OCI-LY7 (cell line): ENCODE results near the gene PAX9. TPM values are rescaled to one million over a fixed set of nuclear protein-coding genes. Genes with fewer than 3 reads are reported as not detected.

ENCODE experiments used
- BruUV-seq: library from RNA; stranded (reverse); fragments of 400-500 nt; replicated peaks from 2 replicates; lab custom pipeline; 2021; lab: Mats Ljungman, UMichigan
- CTCF ChIA-PET: fragments of 300-600 bp; sonication (Branson Sonifier 250); formaldehyde crosslinking; loops from one replicate; lab custom pipeline; 2022; ENCODE audit warnings: antibody characterized with exemption; ENCODE audit not compliant: unreplicated experiment; lab: Charles Lee
- POLR2A ChIA-PET: fragments of 300-600 bp; sonication (Branson Sonifier 250); formaldehyde crosslinking; loops from one replicate; lab custom pipeline; 2022; ENCODE audit warnings: antibody characterized with exemption; lab: Charles Lee
- DNase-seq: peaks from one replicate; pipeline ENCODE4 v3.0.0-alpha.2; 2015; ENCODE audit warnings: low spot score
- H2AFZ ChIP-seq: fragments of 200-600 bp; sonication (generic), shearing (Covaris generic); 2 replicates; pipeline ENCODE4 v1.6.1; 2014; ENCODE audit warnings: mild to moderate bottlenecking, antibody characterized with exemption, low read length, moderate library complexity
- H3K27ac ChIP-seq: fragments of 200-600 bp; sonication (generic); 2 replicates; pipeline ENCODE4 v1.5.1; 2014; ENCODE audit warnings: mixed run types, low read depth, mild to moderate bottlenecking, moderate library complexity, low read length, inconsistent platforms; ENCODE audit not compliant: poor library complexity, severe bottlenecking
- H3K36me3 ChIP-seq: fragments of 200-600 bp; sonication (generic); 2 replicates; pipeline ENCODE4 v1.6.1; 2014; ENCODE audit warnings: mild to moderate bottlenecking, antibody characterized with exemption, low read length, moderate library complexity, mixed read lengths; ENCODE audit not compliant: insufficient read depth
- H3K4me1 ChIP-seq: fragments of 200-600 bp; sonication (generic); 2 replicates; pipeline ENCODE4 v1.5.1; 2014; ENCODE audit warnings: mild to moderate bottlenecking, low read length; ENCODE audit not compliant: insufficient read depth, poor library complexity, severe bottlenecking
- H3K4me2 ChIP-seq: fragments of 200-600 bp; sonication (generic); 2 replicates; pipeline ENCODE4 v1.6.1; 2014; ENCODE audit warnings: mild to moderate bottlenecking, low read length
- H3K4me3 ChIP-seq: fragments of 200-600 bp; sonication (generic); 2 replicates; pipeline ENCODE4 v1.5.1; 2014; ENCODE audit warnings: mild to moderate bottlenecking, low read depth, low read length; ENCODE audit not compliant: poor library complexity, severe bottlenecking
- H3K79me2 ChIP-seq: fragments of 200-600 bp; sonication (generic); 2 replicates; pipeline ENCODE4 v1.6.1; 2016; ENCODE audit warnings: low read depth, mild to moderate bottlenecking, low read length, moderate library complexity, mixed read lengths; ENCODE audit not compliant: insufficient read depth
- H3K9me2 ChIP-seq: fragments of 200-600 bp; sonication (generic); 2 replicates; pipeline ENCODE4 v1.6.1; 2016; ENCODE audit warnings: mild to moderate bottlenecking, low read length, mixed read lengths; ENCODE audit not compliant: insufficient read depth
- H3K9me3 ChIP-seq: fragments of 200-600 bp; sonication (generic); 2 replicates; pipeline ENCODE4 v1.6.1; 2014; ENCODE audit warnings: mild to moderate bottlenecking, mixed run types, low read length, mixed read lengths
- H4K20me1 ChIP-seq: fragments of 200-600 bp; sonication (generic); 2 replicates; pipeline ENCODE4 v1.6.1; 2014; ENCODE audit warnings: mild to moderate bottlenecking, antibody characterized with exemption, low read length, moderate library complexity, mixed read lengths; ENCODE audit not compliant: insufficient read depth
- EZH2phosphoT487 ChIP-seq: fragments of 200-600 bp; sonication (generic); IDR thresholded peaks from 2 replicates; pipeline ENCODE4 v1.6.1; 2018; ENCODE audit warnings: low read depth, borderline replicate concordance, mild to moderate bottlenecking, mixed run types, antibody characterized with exemption, low read length, moderate library complexity, mixed read lengths
- intact Hi-C: fragments of 100-400 bp; cut with micrococcal nuclease; formaldehyde crosslinking; loops from one replicate; pipeline ENCODE4 v1.10.0; 2022; ENCODE audit not compliant: unreplicated experiment
- total RNA-seq, 2 experiments: library from RNA; depleted of rRNA in 1 of 2; stranded (reverse); fragments of >200 nt in 1 of 2; shearing (Covaris generic) in 1 of 2; gene quantifications; 2 replicates each; pipeline ENCODE4 v1.2.3, GENCODE V29; 2014 to 2022
- TF ChIP-seq, protein P1 (sequence below): fragments of 200-600 bp; sonication (generic); conservative IDR thresholded peaks from 2 replicates; pipeline ENCODE4 v1.5.1; 2014; ENCODE audit warnings: mild to moderate bottlenecking, antibody characterized with exemption, low read length, moderate library complexity, mixed read lengths

The PAX9 gene
- total RNA-seq, 2 experiments from 2014 or later: 2.3 to 4.4 TPM

DNA sequence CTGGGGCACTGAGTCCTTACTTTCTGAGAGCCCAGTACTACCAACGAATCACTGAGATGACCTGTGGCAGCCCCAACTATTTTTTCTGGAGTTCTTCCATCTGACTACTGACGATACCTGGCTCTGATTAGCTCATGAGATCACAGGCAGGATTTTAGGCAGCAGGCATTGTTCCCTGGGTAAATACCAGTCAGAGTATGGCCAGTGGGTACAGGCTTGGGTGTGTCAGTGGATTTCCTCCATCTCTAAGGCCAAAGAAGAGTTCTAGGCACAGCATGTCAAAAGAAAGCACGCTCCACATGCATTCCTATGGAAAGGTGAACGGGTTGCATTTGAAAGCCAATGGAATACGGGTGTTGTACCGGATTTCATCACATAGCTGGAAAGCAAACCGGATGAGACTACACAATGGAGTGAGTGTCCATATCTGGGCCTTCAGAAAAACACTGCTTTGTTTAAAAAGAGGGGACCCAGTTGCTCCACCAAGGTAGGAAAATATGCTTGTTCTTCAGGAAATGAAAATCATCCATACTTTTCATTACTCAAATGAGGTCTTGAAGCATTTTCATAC lies 55.0 kb downstream of the PAX9 start:
- Histone ChIP-seq H2AFZ (no peak overlapping the region), H3K27ac (no peak overlapping the region), H4K20me1 (no peaks in the 10 kb centered on the region), H3K9me3 (no peaks in the 10 kb centered on the region), H3K4me1 (no peaks in the 10 kb centered on the region), H3K9me2 (no peaks in the 10 kb centered on the region), H3K4me2 (no peak overlapping the region), H3K4me3 (no peak overlapping the region), H3K79me2 (no peaks in the 10 kb centered on the region), H3K36me3 (no peaks in the 10 kb centered on the region)
- ChIA-PET CTCF (no interaction called here), POLR2A (interaction anchor here (0.6 kb wide), 1 partner anchor 11 kb away, joined by 3 read pairs; no protein-coding TSS in a partner anchor)
- DNase-seq: no peak
- no TSS peak for BruUV-seq
- TF ChIP-seq EZH2phosphoT487: no peak
- TF ChIP-seq, protein P1, sequence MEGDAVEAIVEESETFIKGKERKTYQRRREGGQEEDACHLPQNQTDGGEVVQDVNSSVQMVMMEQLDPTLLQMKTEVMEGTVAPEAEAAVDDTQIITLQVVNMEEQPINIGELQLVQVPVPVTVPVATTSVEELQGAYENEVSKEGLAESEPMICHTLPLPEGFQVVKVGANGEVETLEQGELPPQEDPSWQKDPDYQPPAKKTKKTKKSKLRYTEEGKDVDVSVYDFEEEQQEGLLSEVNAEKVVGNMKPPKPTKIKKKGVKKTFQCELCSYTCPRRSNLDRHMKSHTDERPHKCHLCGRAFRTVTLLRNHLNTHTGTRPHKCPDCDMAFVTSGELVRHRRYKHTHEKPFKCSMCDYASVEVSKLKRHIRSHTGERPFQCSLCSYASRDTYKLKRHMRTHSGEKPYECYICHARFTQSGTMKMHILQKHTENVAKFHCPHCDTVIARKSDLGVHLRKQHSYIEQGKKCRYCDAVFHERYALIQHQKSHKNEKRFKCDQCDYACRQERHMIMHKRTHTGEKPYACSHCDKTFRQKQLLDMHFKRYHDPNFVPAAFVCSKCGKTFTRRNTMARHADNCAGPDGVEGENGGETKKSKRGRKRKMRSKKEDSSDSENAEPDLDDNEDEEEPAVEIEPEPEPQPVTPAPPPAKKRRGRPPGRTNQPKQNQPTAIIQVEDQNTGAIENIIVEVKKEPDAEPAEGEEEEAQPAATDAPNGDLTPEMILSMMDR: no peak
- intact Hi-C loops: no loop called here

DNA sequence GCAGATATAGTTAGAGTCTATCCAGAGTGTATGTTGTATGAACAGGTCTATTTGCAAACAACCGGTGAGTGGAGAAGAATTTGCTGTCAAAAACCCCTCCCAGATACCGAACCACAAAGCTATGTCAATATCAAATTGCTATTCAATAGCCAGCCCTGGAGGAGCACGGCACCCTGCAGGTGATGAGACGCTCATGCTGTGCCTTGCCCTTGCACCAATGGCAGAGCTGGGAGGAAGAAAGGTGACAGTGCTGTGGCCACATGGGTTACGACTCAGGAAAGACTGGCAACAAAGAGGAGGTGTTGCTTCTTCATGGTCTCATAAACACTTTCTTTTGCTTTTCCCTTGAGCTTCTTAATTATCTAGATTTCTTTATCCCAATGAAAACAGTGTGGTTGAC lies 55.7 kb downstream of the PAX9 start:
- POLR2A ChIA-PET: interaction anchor here (0.6 to 1.1 kb wide), 4 partner anchors 12 to 1562 kb away, joined by 3 to 4 read pairs (median 4); no protein-coding TSS in a partner anchor
- BruUV-seq: no TSS peak

DNA sequence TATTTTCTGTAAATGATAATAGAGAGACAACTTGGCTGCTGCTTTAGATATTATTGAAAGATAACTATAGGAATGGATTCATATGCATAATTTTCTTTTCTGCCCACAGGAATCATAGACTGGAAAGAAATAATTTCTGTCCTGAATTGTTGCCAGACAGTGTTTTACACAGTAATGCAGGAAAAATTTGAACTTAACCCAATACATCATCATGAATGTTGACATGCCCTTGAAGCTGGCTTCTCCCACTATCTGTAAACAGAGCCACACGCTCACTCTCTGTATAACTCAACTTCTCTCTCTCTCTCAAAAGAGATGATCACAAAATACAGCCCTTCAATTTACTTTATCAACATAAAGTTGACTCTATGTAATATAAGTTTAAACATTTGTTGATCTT lies 56.6 kb downstream of the PAX9 start:
- no peak overlapping the region for H3K27ac ChIP-seq
- no peaks in the 10 kb centered on the region for H3K79me2 ChIP-seq
- no peaks in the 10 kb centered on the region for H3K9me2 ChIP-seq
- no peak overlapping the region for H2AFZ ChIP-seq
- CTCF ChIA-PET: no interaction called here
- BruUV-seq: no TSS peak
- no peaks in the 10 kb centered on the region for H3K36me3 ChIP-seq
- POLR2A ChIA-PET: interaction anchor here (0.5 to 1.1 kb wide), 4 partner anchors 11 to 33 kb away, joined by 3 to 4 read pairs (median 4); no protein-coding TSS in a partner anchor
- intact Hi-C loops: no loop called here
- DNase-seq: no peak
- H3K4me2 ChIP-seq: no peak overlapping the region
- TF ChIP-seq, protein P1: no peak
- no peak for TF ChIP-seq EZH2phosphoT487
- H3K4me3 ChIP-seq: no peak overlapping the region
- no peaks in the 10 kb centered on the region for H4K20me1 ChIP-seq
- H3K4me1 ChIP-seq: no peaks in the 10 kb centered on the region
- no peaks in the 10 kb centered on the region for H3K9me3 ChIP-seq

More for the DNA sequence above, 55.7 kb downstream of the PAX9 start:
- CTCF ChIA-PET: no interaction called here
- no peak for TF ChIP-seq EZH2phosphoT487
- TF ChIP-seq, protein P1: no peak
- H3K36me3 ChIP-seq: no peaks in the 10 kb centered on the region
- H3K27ac ChIP-seq: no peak overlapping the region
- H3K4me2 ChIP-seq: no peak overlapping the region
- no peak overlapping the region for H3K4me3 ChIP-seq
- H2AFZ ChIP-seq: no peak overlapping the region
- no peaks in the 10 kb centered on the region for H3K4me1 ChIP-seq
- no peaks in the 10 kb centered on the region for H4K20me1 ChIP-seq
- DNase-seq: no peak
- H3K79me2 ChIP-seq: no peaks in the 10 kb centered on the region
- no peaks in the 10 kb centered on the region for H3K9me2 ChIP-seq
- H3K9me3 ChIP-seq: no peaks in the 10 kb centered on the region
- intact Hi-C loops: no loop called here
